Measurements from ENCODE around the gene PDGFD.

- TF ChIP-seq CTCF (IDR thresholded peaks at IDR 0.05; ENCODE audit: low read depth, low read length) (no peak), EZH2phosphoT487 (IDR thresholded peaks at IDR 0.05; ENCODE audit: low read depth) (no peak)
Observed at GRCh38 chr11:104078245-104078644, 85.7 kb downstream of the PDGFD start.

Measured in OCI-LY3 (cell line).